IMR-90 (cell line): ENCODE results near the gene HNRNPC. TPM values are rescaled to one million over a fixed set of nuclear protein-coding genes. Genes with fewer than 3 reads are reported as not detected.

Experiments used
- ATAC-seq: fragments of 200-7000 bp; cut with Tn5 transposase; 2 replicates; pipeline ENCODE4 v1.9.1; 2020; ENCODE audit warnings: low read depth, mild to moderate bottlenecking, moderate library complexity
- BruUV-seq: library from RNA; stranded (reverse); fragments of 400-500 nt; replicated peaks from 2 replicates; lab custom pipeline; 2021; lab: Mats Ljungman, UMichigan
- CTCF ChIA-PET: fragments of 300-600 bp; formaldehyde crosslinking; extraction: SDS; loops from one replicate; lab custom pipeline; 2021; ENCODE audit warnings: antibody characterized with exemption; lab: Yijun Ruan, JAX
- POLR2A ChIA-PET: fragments of 300-600 bp; sonication (Branson Sonifier 250); formaldehyde crosslinking; loops from one replicate; lab custom pipeline; 2022; ENCODE audit warnings: antibody characterized with exemption; ENCODE audit not compliant: unreplicated experiment; lab: Charles Lee
- DNase-seq: peaks from one replicate; pipeline ENCODE4 v3.0.0; 2013
- H2AFZ ChIP-seq: replicated peaks from 2 replicates; pipeline ENCODE3; 2013; ENCODE audit warnings: low read length, mild to moderate bottlenecking; ENCODE audit not compliant: poor library complexity
- H2AK5ac ChIP-seq: 2 replicates; pipeline ENCODE4 v1.6.1; 2013; ENCODE audit warnings: low read depth, low read length, inconsistent platforms
- H2AK9ac ChIP-seq: replicated peaks from 2 replicates; pipeline ENCODE3; 2013; ENCODE audit warnings: mild to moderate bottlenecking, low read depth, low read length, moderate library complexity; ENCODE audit not compliant: poor library complexity
- H2BK120ac ChIP-seq: 2 replicates; pipeline ENCODE4 v1.6.1; 2013; ENCODE audit warnings: low read depth, low read length, inconsistent platforms
- H2BK15ac ChIP-seq: 3 replicates; pipeline ENCODE4 v1.6.1; 2013; ENCODE audit warnings: low read depth, low read length, inconsistent platforms
- H2BK20ac ChIP-seq: 2 replicates; pipeline ENCODE4 v1.6.1; 2013; ENCODE audit warnings: low read depth, mild to moderate bottlenecking, inconsistent platforms, low read length, moderate library complexity
- H2BK5ac ChIP-seq: 2 replicates; pipeline ENCODE4 v1.6.1; 2013; ENCODE audit warnings: mild to moderate bottlenecking, low read depth, low read length, inconsistent platforms; ENCODE audit not compliant: poor library complexity, severe bottlenecking
- H3K14ac ChIP-seq: replicated peaks from 2 replicates; pipeline ENCODE4 v1.6.1; 2013; ENCODE audit warnings: low read depth, low read length, inconsistent platforms
- H3K18ac ChIP-seq: 2 replicates; pipeline ENCODE4 v1.6.1; 2013; ENCODE audit warnings: low read depth, low read length, control low read depth
- H3K23ac ChIP-seq: 2 replicates; pipeline ENCODE4 v1.6.1; 2013; ENCODE audit warnings: low read depth, low read length, inconsistent platforms
- H3K27ac ChIP-seq: 2 replicates; pipeline ENCODE4 v1.5.1; 2013; ENCODE audit warnings: mild to moderate bottlenecking, control low read depth, low read length; ENCODE audit not compliant: insufficient read depth
- H3K27me3 ChIP-seq: 2 replicates; pipeline ENCODE4 v1.6.1; 2013; ENCODE audit warnings: low read length; ENCODE audit not compliant: control insufficient read depth, insufficient read depth
- H3K36me3 ChIP-seq: 2 replicates; pipeline ENCODE4 v1.6.1; 2013; ENCODE audit warnings: low read length, mixed read lengths; ENCODE audit not compliant: control insufficient read depth, insufficient read depth
- H3K4ac ChIP-seq: 2 replicates; pipeline ENCODE4 v1.6.1; 2013; ENCODE audit warnings: low read depth, low read length, inconsistent platforms
- H3K4me1 ChIP-seq: 2 replicates; pipeline ENCODE4 v1.6.1; 2013; ENCODE audit warnings: low read length, mixed read lengths; ENCODE audit not compliant: control insufficient read depth, insufficient read depth
- H3K4me2 ChIP-seq: 2 replicates; pipeline ENCODE4 v1.6.1; 2013; ENCODE audit warnings: low read depth, mild to moderate bottlenecking, control low read depth, low read length, moderate library complexity
- H3K4me3 ChIP-seq: 2 replicates; pipeline ENCODE4 v1.5.1; 2013; ENCODE audit warnings: low read depth, mild to moderate bottlenecking, control low read depth, low read length, moderate library complexity; ENCODE audit not compliant: insufficient read depth
- H3K56ac ChIP-seq: 2 replicates; pipeline ENCODE4 v1.6.1; 2013; ENCODE audit warnings: low read length, inconsistent platforms; ENCODE audit not compliant: insufficient read depth; ENCODE audit errors: extremely low read depth
- H3K79me1 ChIP-seq, 2 experiments: 2 replicates each; pipeline ENCODE4 v1.6.1; 2013; ENCODE audit warnings: low read length in 2 of 2, inconsistent platforms in 1 of 2, low read depth in 1 of 2
- H3K9ac ChIP-seq: 2 replicates; pipeline ENCODE4 v1.6.1; 2013; ENCODE audit warnings: low read depth, low read length, control low read depth
- H3K9me1 ChIP-seq: 2 replicates; pipeline ENCODE4 v1.6.1; 2013; ENCODE audit warnings: low read length, inconsistent platforms; ENCODE audit not compliant: insufficient read depth
- H3K9me3 ChIP-seq: 2 replicates; pipeline ENCODE4 v1.6.1; 2013; ENCODE audit warnings: low read length; ENCODE audit not compliant: control insufficient read depth, insufficient read depth
- H4K20me1 ChIP-seq: 2 replicates; pipeline ENCODE4 v1.6.1; 2013; ENCODE audit warnings: low read length, inconsistent platforms; ENCODE audit not compliant: insufficient read depth
- H4K5ac ChIP-seq: 2 replicates; pipeline ENCODE4 v1.6.1; 2013; ENCODE audit warnings: mild to moderate bottlenecking, low read depth, low read length, control low read depth
- H4K8ac ChIP-seq, 2 experiments: 2 replicates each; pipeline ENCODE4 v1.6.1; 2013; ENCODE audit warnings: low read depth in 2 of 2, low read length in 2 of 2, control low read depth in 1 of 2, inconsistent platforms in 1 of 2
- H4K91ac ChIP-seq: 2 replicates; pipeline ENCODE4 v1.6.1; 2013; ENCODE audit warnings: low read depth, low read length, inconsistent platforms; ENCODE audit not compliant: insufficient read depth
- BHLHE40 ChIP-seq: fragments of 150-350 bp; IDR thresholded peaks from 2 replicates; pipeline ENCODE4 v1.6.1; 2016; ENCODE audit warnings: mild to moderate bottlenecking, low read depth, low read length
- CEBPB ChIP-seq: IDR thresholded peaks from 2 replicates; pipeline ENCODE4 v1.6.1; 2012; ENCODE audit warnings: low read depth, low read length, improper control_type of control experiment
- CHD1 ChIP-seq: IDR thresholded peaks from 2 replicates; pipeline ENCODE4 v1.6.1; 2012; ENCODE audit warnings: low read depth, low read length, improper control_type of control experiment
- FOS ChIP-seq: fragments of 150-350 bp; IDR thresholded peaks from 2 replicates; pipeline ENCODE4 v1.6.1; 2016; ENCODE audit warnings: low read depth, low read length
- MAFK ChIP-seq: IDR thresholded peaks from 2 replicates; pipeline ENCODE4 v1.6.1; 2012; ENCODE audit warnings: low read depth, low read length, improper control_type of control experiment
- MAZ ChIP-seq: IDR thresholded peaks from 2 replicates; pipeline ENCODE4 v1.6.1; 2012; ENCODE audit warnings: low read depth, mild to moderate bottlenecking, low read length, improper control_type of control experiment, moderate library complexity, borderline replicate concordance
- MXI1 ChIP-seq: IDR thresholded peaks from 2 replicates; pipeline ENCODE4 v1.6.1; 2012; ENCODE audit warnings: low read depth, mild to moderate bottlenecking, low read length, moderate library complexity, borderline replicate concordance
- POLR2A ChIP-seq: IDR thresholded peaks from 2 replicates; pipeline ENCODE4 v1.6.1; 2012; ENCODE audit warnings: mild to moderate bottlenecking, low read depth, low read length
- RAD21 ChIP-seq: IDR thresholded peaks from 2 replicates; pipeline ENCODE4 v1.6.1; 2012; ENCODE audit warnings: low read length, improper control_type of control experiment
- RCOR1 ChIP-seq: IDR thresholded peaks from 2 replicates; pipeline ENCODE4 v1.6.1; 2012; ENCODE audit warnings: mild to moderate bottlenecking, low read length, improper control_type of control experiment; ENCODE audit not compliant: insufficient replicate concordance
- RFX5 ChIP-seq: IDR thresholded peaks from 2 replicates; pipeline ENCODE4 v1.8.0; 2012; ENCODE audit warnings: low read depth, mild to moderate bottlenecking, low read length, moderate library complexity
- SMC3 ChIP-seq: fragments of 150-350 bp; IDR thresholded peaks from 2 replicates; pipeline ENCODE4 v1.6.1; 2016; ENCODE audit warnings: low read depth, mild to moderate bottlenecking, antibody characterized with exemption, low read length, moderate library complexity
- USF2 ChIP-seq: fragments of 150-350 bp; IDR thresholded peaks from 2 replicates; pipeline ENCODE4 v1.6.1; 2017; ENCODE audit warnings: mild to moderate bottlenecking, antibody characterized with exemption, low read length, low read depth
- WGBS, 2 experiments: methylation state at CpG; one replicate each; pipeline versions ENCODE4 v1.1.5 to v1.1.7; 2013; ENCODE audit warnings: missing lambda C conversion rate in 2 of 2; ENCODE audit not compliant: insufficient read length in 1 of 2; ENCODE audit errors: extremely low coverage in 2 of 2; 5-methylcytosine and 5-hydroxymethylcytosine counted together
- dilution Hi-C: fragments of 300-500 bp; cut with HindIII; formaldehyde crosslinking; loops from one replicate; pipeline ENCODE4 v1.14.3; 2018; ENCODE audit warnings: low sequenced_read_pairs; ENCODE audit not compliant: unreplicated experiment
- in situ Hi-C: fragments of 300-500 bp; cut with MboI; formaldehyde crosslinking; loops from 3 replicates; pipeline ENCODE4 v1.14.3; 2019; ENCODE audit warnings: low sequenced_read_pairs, inconsistent platforms, mixed read lengths
- intact Hi-C: fragments of 100-400 bp; cut with micrococcal nuclease; formaldehyde crosslinking; loops from 2 replicates; pipeline ENCODE4 v1.10.0; 2022
- polyA plus RNA-seq, 3 experiments: library from polyadenylated mRNA; depleted of rRNA; stranded (reverse); fragments of >200 nt; gene quantifications; 2 replicates each; pipeline ENCODE4 v1.2.3, GENCODE V29; 2012; ENCODE audit warnings: low replicate concordance in 1 of 3
- total RNA-seq: library from RNA; depleted of rRNA; stranded (reverse); fragments of >200 nt; gene quantifications from 2 replicates; pipeline ENCODE4 v1.2.3, GENCODE V29; 2012
- TF ChIP-seq, protein P1 (sequence below): fragments of 150-350 bp; IDR thresholded peaks from 2 replicates; pipeline ENCODE4 v1.6.1; 2016; ENCODE audit warnings: low read depth, mild to moderate bottlenecking, low read length, moderate library complexity, borderline replicate concordance
- TF ChIP-seq, protein P2 (sequence below): conservative IDR thresholded peaks from 2 replicates; pipeline ENCODE4 v1.5.1; 2012; ENCODE audit warnings: mild to moderate bottlenecking, low read depth, low read length, improper control_type of control experiment

Gene HNRNPC
- total and polyA plus RNA-seq, 2 of the 4 experiments (the other 2 are of a cell fraction), result 308 to 615 TPM

GRCh38 chr14:21210023-21210422, 59.2 kb downstream of the HNRNPC start:
- Histone ChIP-seq H3K56ac (no peak overlapping the region), H2BK120ac (no peak overlapping the region), H2AFZ (no peak overlapping the region), H2AK9ac (no peak overlapping the region), H4K5ac (no peak overlapping the region), H4K91ac (no peak overlapping the region), H3K4me3 (no peak overlapping the region), H3K4me2 (no peak overlapping the region), H2BK5ac (no peak overlapping the region), H3K27me3 (no peaks in the 10 kb centered on the region), H3K9me1 (peaks cover 2% of the 10 kb centered on the region; the same call in 1 of the 2 replicates), H3K18ac (no peak overlapping the region), H3K4me1 (0 out of 2 replicates have a peak, but pooled peaks cover 2% of the 10 kb centered on the region), H3K9ac (no peak overlapping the region), H3K23ac (no peak overlapping the region), H4K20me1 (peaks cover 39% of the 10 kb centered on the region), H2BK20ac (no peak overlapping the region), H3K9me3 (no peaks in the 10 kb centered on the region), H2BK15ac (no peak overlapping the region), H2AK5ac (no peak overlapping the region), H3K79me1 (peaks cover 14 to 50% of the 10 kb centered on the region in 2 experiments), H3K36me3 (peaks cover 41% of the 10 kb centered on the region), H3K14ac (no peak overlapping the region), H3K4ac (no peak overlapping the region), H4K8ac (no peak overlapping the region), H3K27ac (no peak overlapping the region)
- POLR2A ChIA-PET, result no interaction called here
- dilution Hi-C loops, result no loop called here
- no TSS peak for BruUV-seq
- in situ Hi-C loops, result no loop called here
- CTCF ChIA-PET, result no interaction called here
- ATAC-seq, result no peak
- no CpG with 5 or more reads among the region's 1 CpG for WGBS, 2 experiments
- no peak for DNase-seq
- TF ChIP-seq, protein P1, sequence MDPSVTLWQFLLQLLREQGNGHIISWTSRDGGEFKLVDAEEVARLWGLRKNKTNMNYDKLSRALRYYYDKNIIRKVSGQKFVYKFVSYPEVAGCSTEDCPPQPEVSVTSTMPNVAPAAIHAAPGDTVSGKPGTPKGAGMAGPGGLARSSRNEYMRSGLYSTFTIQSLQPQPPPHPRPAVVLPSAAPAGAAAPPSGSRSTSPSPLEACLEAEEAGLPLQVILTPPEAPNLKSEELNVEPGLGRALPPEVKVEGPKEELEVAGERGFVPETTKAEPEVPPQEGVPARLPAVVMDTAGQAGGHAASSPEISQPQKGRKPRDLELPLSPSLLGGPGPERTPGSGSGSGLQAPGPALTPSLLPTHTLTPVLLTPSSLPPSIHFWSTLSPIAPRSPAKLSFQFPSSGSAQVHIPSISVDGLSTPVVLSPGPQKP, result no peak
- no peak for TF ChIP-seq MXI1
- TF ChIP-seq FOS, result no peak
- no peak for TF ChIP-seq RCOR1
- TF ChIP-seq CHD1, result no peak
- TF ChIP-seq RFX5, result no peak
- TF ChIP-seq MAZ, result no peak
- no peak for TF ChIP-seq RAD21
- TF ChIP-seq BHLHE40, result no peak
- TF ChIP-seq, protein P2, sequence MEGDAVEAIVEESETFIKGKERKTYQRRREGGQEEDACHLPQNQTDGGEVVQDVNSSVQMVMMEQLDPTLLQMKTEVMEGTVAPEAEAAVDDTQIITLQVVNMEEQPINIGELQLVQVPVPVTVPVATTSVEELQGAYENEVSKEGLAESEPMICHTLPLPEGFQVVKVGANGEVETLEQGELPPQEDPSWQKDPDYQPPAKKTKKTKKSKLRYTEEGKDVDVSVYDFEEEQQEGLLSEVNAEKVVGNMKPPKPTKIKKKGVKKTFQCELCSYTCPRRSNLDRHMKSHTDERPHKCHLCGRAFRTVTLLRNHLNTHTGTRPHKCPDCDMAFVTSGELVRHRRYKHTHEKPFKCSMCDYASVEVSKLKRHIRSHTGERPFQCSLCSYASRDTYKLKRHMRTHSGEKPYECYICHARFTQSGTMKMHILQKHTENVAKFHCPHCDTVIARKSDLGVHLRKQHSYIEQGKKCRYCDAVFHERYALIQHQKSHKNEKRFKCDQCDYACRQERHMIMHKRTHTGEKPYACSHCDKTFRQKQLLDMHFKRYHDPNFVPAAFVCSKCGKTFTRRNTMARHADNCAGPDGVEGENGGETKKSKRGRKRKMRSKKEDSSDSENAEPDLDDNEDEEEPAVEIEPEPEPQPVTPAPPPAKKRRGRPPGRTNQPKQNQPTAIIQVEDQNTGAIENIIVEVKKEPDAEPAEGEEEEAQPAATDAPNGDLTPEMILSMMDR, result no peak
- no peak for TF ChIP-seq POLR2A
- no peak for TF ChIP-seq CEBPB
- no peak for TF ChIP-seq SMC3
- no peak for TF ChIP-seq MAFK
- TF ChIP-seq USF2, result no peak
- intact Hi-C loops, result no loop called here
